Ecto neural progenitor cell (in vitro differentiated cells): Measurements from ENCODE around the gene ELF5.

Experiments used
- DNase-seq: peaks from one replicate; pipeline ENCODE4 v3.0.0-alpha.2; 2018; ENCODE audit warnings: low spot score

ELF5 gene

GRCh38 chr11:34451053-34451452 is 62.5 kb downstream of the ELF5 start:
- DNase-seq, result no peak

DNA sequence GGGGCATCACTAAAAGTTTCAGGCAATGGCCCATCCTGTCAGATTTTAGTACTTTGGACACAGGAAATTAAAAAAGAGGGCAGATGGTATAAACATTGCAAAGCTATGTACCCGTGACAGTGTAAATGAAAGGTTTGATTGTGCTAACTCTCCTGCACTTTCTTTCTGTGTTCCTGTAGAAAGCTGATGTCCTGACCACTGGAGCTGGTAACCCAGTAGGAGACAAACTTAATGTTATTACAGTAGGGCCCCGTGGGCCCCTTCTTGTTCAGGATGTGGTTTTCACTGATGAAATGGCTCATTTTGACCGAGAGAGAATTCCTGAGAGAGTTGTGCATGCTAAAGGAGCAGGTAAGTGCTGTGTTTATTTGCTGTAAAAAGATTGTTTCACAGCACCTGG is 64.6 kb downstream of the ELF5 start:
- DNase-seq, result no peak

- DNase-seq, result no peak
These were observed 65.2 kb downstream of the ELF5 start for GRCh38 chr11:34448223-34448994.

DNA sequence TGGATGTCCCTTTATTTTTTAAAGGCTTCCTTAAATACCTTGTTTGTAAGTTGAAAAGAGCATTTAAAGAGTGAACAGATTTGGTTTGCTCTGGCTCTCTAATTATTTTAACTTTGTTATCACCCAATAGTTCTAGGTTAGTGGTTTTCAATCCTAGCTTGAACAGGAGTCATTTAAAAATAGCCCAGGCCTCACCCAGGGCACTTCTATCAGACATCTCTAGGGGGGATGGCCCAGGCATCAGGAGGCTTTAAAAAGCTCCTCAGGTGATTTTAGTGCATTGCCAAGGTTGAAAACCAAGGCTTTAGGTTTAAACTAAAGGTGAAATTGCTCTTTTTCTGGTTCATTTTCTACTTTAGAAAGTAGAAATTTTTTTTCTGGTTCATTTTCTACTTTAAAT is 66.5 kb downstream of the ELF5 start:
- DNase-seq, result no peak

- DNase-seq, result no peak
These were observed 67.2 kb downstream of the ELF5 start for GRCh38 chr11:34446386-34446785.

DNA sequence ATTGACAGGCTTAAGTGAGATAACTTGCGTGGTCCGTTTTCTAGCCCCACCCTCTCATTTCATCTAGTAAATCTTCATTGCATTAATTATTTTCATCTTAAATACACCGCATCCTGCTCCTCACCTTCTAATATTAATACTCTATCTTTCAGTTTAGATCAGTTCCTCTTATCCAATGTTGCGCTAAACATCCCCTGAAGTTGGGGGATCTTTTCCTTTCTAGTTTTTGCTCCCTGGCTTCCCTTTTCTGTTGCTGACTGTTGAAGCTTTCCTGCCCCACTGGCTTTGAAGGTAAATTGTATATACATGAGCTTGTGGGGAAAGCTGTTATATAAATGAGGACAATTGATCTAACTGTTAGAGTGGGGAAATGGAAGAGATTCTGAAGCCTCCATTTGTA is 67.6 kb downstream of the ELF5 start:
- DNase-seq, result no peak

DNA sequence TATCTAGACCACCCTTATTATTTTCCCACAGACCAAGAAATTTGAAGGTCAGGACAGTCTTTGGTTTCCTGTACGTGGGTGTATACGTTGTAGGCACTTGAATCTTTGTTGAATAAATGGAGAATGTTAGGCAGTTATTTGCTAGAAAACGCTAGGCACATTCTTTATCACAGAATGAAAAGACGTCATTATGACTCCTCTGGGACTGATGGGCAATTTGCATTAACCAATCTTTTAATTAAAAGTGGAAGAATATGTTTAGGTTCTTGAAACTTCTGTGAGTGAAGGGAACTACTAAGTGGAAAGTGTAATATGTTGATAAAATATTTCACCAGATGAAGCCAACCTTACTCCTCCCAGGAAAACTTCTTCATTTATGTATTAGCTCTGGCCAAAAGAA is 69.2 kb downstream of the ELF5 start:
- no peak for DNase-seq

DNA sequence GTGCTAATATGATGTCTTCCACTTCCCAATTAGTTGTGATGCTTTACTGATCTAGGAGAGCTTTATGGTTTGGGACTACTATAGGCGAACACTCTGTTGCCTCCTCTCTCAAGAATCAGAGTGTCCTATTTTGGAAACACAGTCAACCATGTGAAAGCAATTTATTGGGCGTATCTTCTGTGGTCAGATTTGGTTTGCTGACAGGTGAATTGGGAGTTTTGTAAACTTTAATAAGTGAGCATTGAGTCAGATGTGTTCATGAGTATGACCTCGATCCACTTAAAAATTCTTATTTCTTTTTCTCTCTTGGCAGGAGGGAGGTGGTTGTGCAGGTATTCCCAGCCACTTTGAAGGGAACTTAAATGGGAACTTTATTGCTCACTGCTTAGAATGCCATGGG is 70.5 kb downstream of the ELF5 start:
- DNase-seq, result no peak

GRCh38 chr11:34441814-34442213 is 71.8 kb downstream of the ELF5 start:
- DNase-seq, result no peak

- no peak for DNase-seq
These were observed 73.9 kb downstream of the ELF5 start for GRCh38 chr11:34439610-34440198.

GRCh38 chr11:34438529-34439507 is 74.8 kb downstream of the ELF5 start, which contains the start of gene CAT:
TSS of gene CAT (plus strand) at chr11:34438934. CDS start at chr11:34439014, 80 bp downstream.
- DNase-seq, result no peak

GRCh38 chr11:34437224-34438125 is 76.1 kb downstream of the ELF5 start:
- no peak for DNase-seq

- DNase-seq, result no peak
These were observed 79.7 kb downstream of the ELF5 start for GRCh38 chr11:34433899-34434298.

DNA sequence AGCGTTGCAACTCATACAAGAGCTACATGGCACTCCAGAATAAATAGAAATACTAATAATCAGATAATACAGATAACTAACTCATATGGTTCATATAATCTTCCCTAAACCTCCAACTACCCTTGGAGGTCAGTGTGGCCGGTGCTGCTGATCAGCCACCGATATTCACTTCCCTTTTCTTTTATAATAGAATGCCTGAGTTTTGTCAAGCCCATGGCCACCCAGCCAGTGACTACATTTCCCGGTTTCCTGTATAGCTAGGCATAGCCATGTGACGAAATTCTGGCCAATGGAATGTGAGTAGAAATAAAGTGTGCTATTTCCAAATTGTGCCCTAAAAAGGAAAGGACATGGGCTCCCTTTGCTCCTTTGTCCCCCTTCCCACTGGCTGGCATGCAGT is 80.8 kb downstream of the ELF5 start:
- DNase-seq, result no peak

DNA sequence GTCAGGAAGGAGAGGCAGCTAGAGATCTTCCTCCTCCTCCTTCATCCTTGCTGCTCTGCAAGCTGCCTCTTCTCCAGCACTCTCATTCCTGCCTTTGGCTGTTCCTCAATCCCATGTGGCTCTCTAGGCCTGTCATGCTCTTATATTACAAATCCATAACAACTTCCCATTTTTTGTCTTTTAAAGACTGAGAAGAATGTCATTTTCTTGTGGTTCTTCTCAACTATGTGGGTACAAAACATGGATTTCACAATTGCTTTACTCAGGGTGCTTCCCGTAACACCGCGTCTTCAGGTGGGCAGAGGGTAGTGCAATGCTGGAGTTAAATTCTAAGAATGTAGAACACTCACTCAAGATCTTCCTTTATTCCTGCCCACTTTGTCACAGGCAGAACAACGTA is 81.6 kb downstream of the ELF5 start:
- no peak for DNase-seq
